ENCODE measurements around the gene AFF3.

The AFF3 gene

DNA sequence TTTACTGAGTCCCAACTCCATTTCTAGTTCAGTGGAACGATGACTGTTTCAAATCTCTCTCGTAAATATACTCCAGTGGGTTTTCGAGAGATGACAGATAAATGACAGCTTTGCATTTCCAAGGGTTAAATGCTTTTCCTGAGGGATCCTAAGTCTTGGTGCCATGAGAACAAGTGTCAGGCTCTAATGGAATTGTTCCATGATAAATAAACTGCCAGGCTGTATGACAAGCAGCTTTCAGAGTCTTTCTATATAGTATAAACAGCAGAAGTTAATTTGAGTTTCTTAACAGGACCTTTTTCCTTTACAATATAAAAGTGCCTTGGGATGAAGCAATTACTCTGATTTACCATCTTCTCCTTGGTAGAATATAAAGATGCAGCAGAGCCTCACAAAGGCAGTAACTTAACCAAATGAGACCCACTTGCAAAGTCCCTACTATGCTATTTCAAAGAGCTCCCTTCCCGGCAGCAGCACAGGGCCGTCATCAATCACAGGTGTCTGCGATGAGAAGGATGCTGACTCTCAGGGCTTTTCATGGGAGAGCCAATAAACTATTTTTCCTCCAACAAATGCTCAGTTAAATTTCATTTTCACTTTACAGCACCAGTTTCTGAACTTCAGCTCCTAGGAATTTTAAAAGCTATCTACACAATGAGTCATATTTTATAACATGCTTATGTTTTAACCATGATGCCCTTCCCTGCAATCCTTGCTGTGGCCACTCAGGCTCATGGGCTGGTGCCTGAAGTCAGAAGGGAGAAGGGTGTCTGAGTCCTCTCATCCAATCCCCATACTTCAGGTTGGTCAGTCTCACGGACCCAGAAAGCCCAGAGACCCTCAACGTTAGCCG lies 123.8 kb downstream of the AFF3 start:
- no peaks in the 10 kb centered on the region for H3K36me3 ChIP-seq (ENCODE audit: control insufficient read depth, insufficient read depth, low read length)
- H3K4me3 ChIP-seq (ENCODE audit: insufficient read depth, low read depth, low read length), result no peak overlapping the region
- H3K27me3 ChIP-seq (ENCODE audit: control insufficient read depth, insufficient read depth, low read length, poor library complexity, severe bottlenecking), result no peaks in the 10 kb centered on the region
- 88 to 91% methylated on average over 9 of the region's 9 CpGs for WGBS, 2 experiments
- H3K27ac ChIP-seq (ENCODE audit: insufficient read depth, low read depth, low read length, poor library complexity, severe bottlenecking), result no peak overlapping the region
- H3K4me1 ChIP-seq (ENCODE audit: control insufficient read depth, insufficient read depth, low read length), result no peaks in the 10 kb centered on the region
- no peaks in the 10 kb centered on the region for H3K9me3 ChIP-seq (ENCODE audit: control insufficient read depth, low read length)

DNA sequence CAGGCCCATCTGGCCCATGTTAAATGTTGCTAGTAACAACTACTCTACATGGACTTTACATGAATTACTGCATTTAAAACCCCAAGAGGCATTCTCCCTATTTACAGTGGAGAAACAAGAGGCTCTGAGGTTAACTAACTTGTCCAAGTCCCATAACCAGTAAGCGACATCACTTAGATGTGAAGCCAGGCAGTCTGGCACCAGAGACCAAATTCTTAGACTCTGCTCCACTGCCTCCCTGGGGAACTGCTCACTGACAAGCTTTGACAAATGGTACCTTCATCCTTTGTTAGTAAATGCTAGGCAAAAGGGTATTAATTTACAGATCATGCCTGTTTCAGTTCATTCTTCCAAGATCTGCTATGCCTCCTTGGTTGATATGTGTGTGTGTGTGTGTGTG lies 124.8 kb downstream of the AFF3 start:
- no peaks in the 10 kb centered on the region for H3K27me3 ChIP-seq (ENCODE audit: control insufficient read depth, insufficient read depth, low read length, poor library complexity, severe bottlenecking)
- H3K4me3 ChIP-seq (ENCODE audit: insufficient read depth, low read depth, low read length), result no peak overlapping the region
- no peaks in the 10 kb centered on the region for H3K9me3 ChIP-seq (ENCODE audit: control insufficient read depth, low read length)
- H3K27ac ChIP-seq (ENCODE audit: insufficient read depth, low read depth, low read length, poor library complexity, severe bottlenecking), result no peak overlapping the region
- H3K4me1 ChIP-seq (ENCODE audit: control insufficient read depth, insufficient read depth, low read length), result peaks cover 2% of the 10 kb centered on the region
- whole genome bisulfite sequencing, 2 experiments, result 84 to 96% methylated on average over 1 of the region's 1 CpG
- H3K36me3 ChIP-seq (ENCODE audit: control insufficient read depth, insufficient read depth, low read length), result no peaks in the 10 kb centered on the region

DNA sequence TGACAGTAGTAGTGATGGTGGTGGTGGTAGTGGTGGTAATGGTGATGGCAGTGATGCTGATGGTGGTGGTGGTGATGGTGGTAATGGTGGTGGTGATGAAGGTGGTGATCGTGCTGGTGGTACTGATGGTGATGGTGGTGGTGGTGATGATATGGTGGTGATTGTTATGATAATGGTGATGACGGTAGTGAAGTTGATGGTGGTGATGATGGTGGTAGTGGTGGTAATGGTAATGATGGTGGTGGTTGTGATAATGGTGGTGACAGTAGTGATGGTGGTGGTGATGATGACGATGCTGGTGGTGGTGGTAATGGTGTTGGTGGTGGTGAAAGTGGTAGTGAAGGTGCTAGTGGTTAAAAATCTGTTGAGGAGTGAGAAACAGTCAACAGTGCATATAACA lies 125.6 kb downstream of the AFF3 start:
- Histone ChIP-seq H3K4me3 (ENCODE audit: insufficient read depth, low read depth, low read length) (no peak overlapping the region), H3K4me1 (ENCODE audit: control insufficient read depth, insufficient read depth, low read length) (peaks cover 6% of the 10 kb centered on the region), H3K36me3 (ENCODE audit: control insufficient read depth, insufficient read depth, low read length) (no peaks in the 10 kb centered on the region), H3K9me3 (ENCODE audit: control insufficient read depth, low read length) (no peaks in the 10 kb centered on the region), H3K27me3 (ENCODE audit: control insufficient read depth, insufficient read depth, low read length, poor library complexity, severe bottlenecking) (no peaks in the 10 kb centered on the region), H3K27ac (ENCODE audit: insufficient read depth, low read depth, low read length, poor library complexity, severe bottlenecking) (no peak overlapping the region)
- 93 to 98% methylated on average over 3 of the region's 3 CpGs for WGBS, 2 experiments

DNA sequence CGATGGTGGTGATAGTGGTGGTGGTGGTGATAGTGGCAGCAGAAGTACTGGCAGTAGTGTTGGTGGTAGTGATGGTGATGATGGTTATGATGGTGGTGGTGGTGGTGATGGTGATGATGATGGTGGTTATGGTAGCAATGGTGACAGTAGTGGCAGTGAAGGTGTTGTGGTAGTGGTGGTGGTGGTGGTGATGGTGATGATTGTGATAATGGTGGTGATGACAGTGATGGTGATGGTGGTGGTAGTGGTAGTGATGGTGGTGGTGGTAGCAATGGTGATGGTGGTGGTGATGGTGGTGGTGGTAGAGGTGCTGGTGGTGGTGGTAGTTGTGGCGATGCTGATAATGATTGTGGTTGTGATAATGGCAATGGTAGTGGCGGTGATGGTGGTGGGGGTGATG lies 126.5 kb downstream of the AFF3 start:
- no peak overlapping the region for H3K4me3 ChIP-seq (ENCODE audit: insufficient read depth, low read depth, low read length)
- no peaks in the 10 kb centered on the region for H3K36me3 ChIP-seq (ENCODE audit: control insufficient read depth, insufficient read depth, low read length)
- WGBS, 2 experiments, result 93 to 96% methylated on average over 3 of the region's 3 CpGs
- H3K27ac ChIP-seq (ENCODE audit: insufficient read depth, low read depth, low read length, poor library complexity, severe bottlenecking), result no peak overlapping the region
- H3K27me3 ChIP-seq (ENCODE audit: control insufficient read depth, insufficient read depth, low read length, poor library complexity, severe bottlenecking), result no peaks in the 10 kb centered on the region
- no peaks in the 10 kb centered on the region for H3K9me3 ChIP-seq (ENCODE audit: control insufficient read depth, low read length)
- peaks cover 6% of the 10 kb centered on the region for H3K4me1 ChIP-seq (ENCODE audit: control insufficient read depth, insufficient read depth, low read length)

DNA sequence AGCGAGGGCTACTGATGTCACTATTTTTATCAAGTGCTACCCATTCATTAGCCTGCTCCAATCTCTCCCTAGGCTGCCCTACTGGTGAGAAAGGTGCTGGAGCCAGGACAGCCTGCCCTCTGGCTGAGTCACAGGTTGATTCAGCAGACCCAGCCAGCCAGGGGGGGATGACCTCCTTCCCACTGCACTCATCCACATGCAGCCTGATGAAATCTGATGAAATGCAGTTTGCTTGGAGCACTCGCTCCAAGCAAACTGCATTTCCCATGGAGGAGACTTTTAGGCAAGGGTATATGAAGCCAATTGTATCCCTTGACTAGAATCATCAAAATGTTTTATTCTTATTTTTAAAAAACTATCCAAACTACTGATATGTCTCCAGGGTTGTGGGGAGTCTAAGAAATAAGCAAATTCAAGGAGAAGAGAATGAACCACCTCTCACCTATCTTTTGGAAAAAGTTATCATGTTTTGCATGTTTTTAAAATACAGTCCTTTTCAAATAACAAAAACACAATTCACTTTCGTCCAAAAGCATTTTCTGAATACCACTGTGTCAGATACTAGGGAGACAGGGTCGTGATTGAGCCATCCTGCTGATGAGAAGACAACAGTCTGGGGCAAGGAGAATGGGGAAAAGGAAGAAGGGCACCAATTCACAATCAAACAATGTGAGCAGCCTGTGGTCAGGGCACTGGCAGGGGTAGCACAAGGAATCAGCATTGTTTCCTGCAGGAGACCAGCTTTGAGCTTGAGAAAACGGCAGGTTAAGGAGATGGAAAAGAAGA lies 128.3 kb downstream of the AFF3 start:
- Histone ChIP-seq H3K27ac (ENCODE audit: insufficient read depth, low read depth, low read length, poor library complexity, severe bottlenecking) (no peak overlapping the region), H3K4me1 (ENCODE audit: control insufficient read depth, insufficient read depth, low read length) (peaks cover 6% of the 10 kb centered on the region), H3K9me3 (ENCODE audit: control insufficient read depth, low read length) (no peaks in the 10 kb centered on the region), H3K4me3 (ENCODE audit: insufficient read depth, low read depth, low read length) (no peak overlapping the region), H3K36me3 (ENCODE audit: control insufficient read depth, insufficient read depth, low read length) (no peaks in the 10 kb centered on the region), H3K27me3 (ENCODE audit: control insufficient read depth, insufficient read depth, low read length, poor library complexity, severe bottlenecking) (no peaks in the 10 kb centered on the region)
- 42 to 66% methylated on average over 5 of the region's 5 CpGs for WGBS, 2 experiments

DNA sequence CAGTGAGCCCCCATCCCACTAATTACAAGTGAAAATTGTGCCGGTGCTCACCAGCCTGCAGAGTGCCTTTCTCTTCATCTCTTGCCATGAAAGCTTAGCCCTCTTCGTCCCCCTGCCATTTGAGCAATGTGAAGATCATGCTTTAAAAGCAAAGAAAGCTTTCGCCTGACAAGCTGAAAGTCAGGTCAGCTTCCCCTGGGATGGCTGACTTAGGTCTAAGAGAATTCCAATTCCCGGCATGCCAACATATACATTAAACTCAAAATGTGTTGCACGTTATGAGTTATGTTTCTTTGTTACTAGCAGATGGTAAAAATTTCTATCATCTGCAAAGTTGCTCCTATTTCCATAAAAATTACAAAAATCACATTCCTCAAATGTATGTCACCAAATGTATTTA lies 129.8 kb downstream of the AFF3 start:
- Histone ChIP-seq H3K27me3 (ENCODE audit: control insufficient read depth, insufficient read depth, low read length, poor library complexity, severe bottlenecking) (no peaks in the 10 kb centered on the region), H3K36me3 (ENCODE audit: control insufficient read depth, insufficient read depth, low read length) (no peaks in the 10 kb centered on the region), H3K4me3 (ENCODE audit: insufficient read depth, low read depth, low read length) (no peak overlapping the region), H3K27ac (ENCODE audit: insufficient read depth, low read depth, low read length, poor library complexity, severe bottlenecking) (no peak overlapping the region), H3K4me1 (ENCODE audit: control insufficient read depth, insufficient read depth, low read length) (peaks cover 6% of the 10 kb centered on the region), H3K9me3 (ENCODE audit: control insufficient read depth, low read length) (no peaks in the 10 kb centered on the region)
- 80 to 86% methylated on average over 4 of the region's 5 CpGs for WGBS, 2 experiments

- H3K27me3 ChIP-seq (ENCODE audit: control insufficient read depth, insufficient read depth, low read length, poor library complexity, severe bottlenecking), result no peaks in the 10 kb centered on the region
- 91 to 96% methylated on average over 5 of the region's 5 CpGs for WGBS, 2 experiments
- no peaks in the 10 kb centered on the region for H3K9me3 ChIP-seq (ENCODE audit: control insufficient read depth, low read length)
- H3K27ac ChIP-seq (ENCODE audit: insufficient read depth, low read depth, low read length, poor library complexity, severe bottlenecking), result no peak overlapping the region
- peaks cover 6% of the 10 kb centered on the region for H3K4me1 ChIP-seq (ENCODE audit: control insufficient read depth, insufficient read depth, low read length)
- no peak overlapping the region for H3K4me3 ChIP-seq (ENCODE audit: insufficient read depth, low read depth, low read length)
- peaks cover 4% of the 10 kb centered on the region for H3K36me3 ChIP-seq (ENCODE audit: control insufficient read depth, insufficient read depth, low read length)
Measured at GRCh38 chr2:100011272-100011731, 131.1 kb downstream of the AFF3 start.

- WGBS, 2 experiments, result 93 to 94% methylated on average over 5 of the region's 5 CpGs
- Histone ChIP-seq H3K4me1 (ENCODE audit: control insufficient read depth, insufficient read depth, low read length) (peaks cover 6% of the 10 kb centered on the region), H3K36me3 (ENCODE audit: control insufficient read depth, insufficient read depth, low read length) (peaks cover 4% of the 10 kb centered on the region), H3K9me3 (ENCODE audit: control insufficient read depth, low read length) (no peaks in the 10 kb centered on the region), H3K27me3 (ENCODE audit: control insufficient read depth, insufficient read depth, low read length, poor library complexity, severe bottlenecking) (no peaks in the 10 kb centered on the region), H3K4me3 (ENCODE audit: insufficient read depth, low read depth, low read length) (no peak overlapping the region), H3K27ac (ENCODE audit: insufficient read depth, low read depth, low read length, poor library complexity, severe bottlenecking) (no peak overlapping the region)
Measured at GRCh38 chr2:100010606-100011005, 131.8 kb downstream of the AFF3 start.

DNA sequence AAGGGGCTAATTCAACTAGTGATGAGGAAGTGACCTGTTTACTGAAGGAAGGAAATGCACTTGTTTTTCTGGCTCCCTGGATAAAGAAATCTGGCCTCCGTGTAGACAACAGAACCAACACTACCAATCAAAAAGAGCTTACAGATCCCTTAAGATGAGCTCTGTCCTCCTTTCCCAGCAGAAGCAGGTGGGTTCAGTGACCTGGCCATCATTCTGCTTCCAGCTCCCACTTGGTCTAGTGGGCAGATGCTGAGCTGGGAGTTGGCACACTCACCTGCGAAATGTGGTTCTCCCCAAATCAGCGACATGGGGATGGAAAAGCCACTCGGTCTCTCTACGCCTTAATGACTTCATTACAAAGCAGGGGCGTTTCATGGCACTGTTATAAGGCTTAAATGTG lies 132.6 kb downstream of the AFF3 start:
- no peak overlapping the region for H3K4me3 ChIP-seq (ENCODE audit: insufficient read depth, low read depth, low read length)
- no peak overlapping the region for H3K27ac ChIP-seq (ENCODE audit: insufficient read depth, low read depth, low read length, poor library complexity, severe bottlenecking)
- H3K27me3 ChIP-seq (ENCODE audit: control insufficient read depth, insufficient read depth, low read length, poor library complexity, severe bottlenecking), result no peaks in the 10 kb centered on the region
- WGBS, 2 experiments, result 90 to 92% methylated on average over 6 of the region's 6 CpGs
- H3K9me3 ChIP-seq (ENCODE audit: control insufficient read depth, low read length), result no peaks in the 10 kb centered on the region
- peaks cover 4% of the 10 kb centered on the region for H3K36me3 ChIP-seq (ENCODE audit: control insufficient read depth, insufficient read depth, low read length)
- H3K4me1 ChIP-seq (ENCODE audit: control insufficient read depth, insufficient read depth, low read length), result peaks cover 6% of the 10 kb centered on the region

DNA sequence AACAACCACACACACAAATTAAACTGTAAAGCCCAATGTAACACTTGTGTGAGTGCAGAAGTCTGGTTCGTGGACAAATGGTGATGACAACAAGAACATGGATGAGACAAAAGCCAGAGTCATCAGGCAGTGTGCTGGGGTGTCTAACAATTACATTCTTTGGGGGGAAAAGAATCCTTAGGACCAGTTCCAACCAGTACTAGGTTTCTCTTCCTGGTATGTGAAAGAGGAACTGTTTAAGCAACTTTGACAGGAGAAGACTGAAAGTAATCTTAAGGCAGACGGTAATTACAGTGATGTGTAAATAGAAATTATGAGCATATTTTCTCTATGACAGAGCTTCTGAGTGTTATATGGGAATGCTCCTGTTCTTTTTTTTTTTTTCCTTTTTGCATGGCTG lies 133.4 kb downstream of the AFF3 start:
- WGBS, 2 experiments, result 89 to 97% methylated on average over 2 of the region's 2 CpGs
- Histone ChIP-seq H3K4me1 (ENCODE audit: control insufficient read depth, insufficient read depth, low read length) (peaks cover 6% of the 10 kb centered on the region), H3K36me3 (ENCODE audit: control insufficient read depth, insufficient read depth, low read length) (peaks cover 4% of the 10 kb centered on the region), H3K27me3 (ENCODE audit: control insufficient read depth, insufficient read depth, low read length, poor library complexity, severe bottlenecking) (no peaks in the 10 kb centered on the region), H3K4me3 (ENCODE audit: insufficient read depth, low read depth, low read length) (no peak overlapping the region), H3K27ac (ENCODE audit: insufficient read depth, low read depth, low read length, poor library complexity, severe bottlenecking) (no peak overlapping the region), H3K9me3 (ENCODE audit: control insufficient read depth, low read length) (no peaks in the 10 kb centered on the region)
